Nephron progenitor cell (in vitro differentiated cells): ENCODE measurements around the gene TRIO.
A peak's percentile ranks its signal among the peaks of the same experiment; 100 is the strongest.

Experiments
- DNase-seq: peaks from one replicate; pipeline ENCODE4 v3.0.0; 2021
- H3K27ac Mint-ChIP-seq: 2 replicates; pipeline ENCODE4 v1.8.0; 2021; ENCODE audit warnings: mild to moderate bottlenecking, moderate library complexity, mixed read lengths
- H3K27me3 Mint-ChIP-seq: 2 replicates; pipeline ENCODE4 v1.8.0; 2021; ENCODE audit warnings: mild to moderate bottlenecking, low read depth, mixed read lengths; ENCODE audit not compliant: poor library complexity
- H3K36me3 Mint-ChIP-seq: 2 replicates; pipeline ENCODE4 v1.8.0; 2021; ENCODE audit warnings: low read depth, mixed read lengths
- H3K4me1 Mint-ChIP-seq: 2 replicates; pipeline ENCODE4 v1.8.0; 2021; ENCODE audit warnings: mixed read lengths
- H3K4me3 Mint-ChIP-seq: 2 replicates; pipeline ENCODE4 v1.8.0; 2021; ENCODE audit warnings: mild to moderate bottlenecking, moderate library complexity, mixed read lengths
- H3K9me3 Mint-ChIP-seq: 2 replicates; pipeline ENCODE4 v1.8.0; 2021; ENCODE audit warnings: mild to moderate bottlenecking, moderate library complexity, mixed read lengths
- CTCF ChIP-seq: fragments of 200-600 bp; sonication (generic); IDR thresholded peaks from 2 replicates; pipeline ENCODE4 v1.5.0; 2021; ENCODE audit warnings: antibody characterized with exemption

The TRIO gene

GRCh38 chr5:14297697-14298096 lies 154.6 kb downstream of the TRIO start:
- no peaks in the 10 kb centered on the region for H3K27me3 Mint-ChIP-seq
- H3K4me3 Mint-ChIP-seq, result no peak overlapping the region
- TF ChIP-seq CTCF, result no peak
- peaks cover 17% of the 10 kb centered on the region for H3K4me1 Mint-ChIP-seq
- peaks cover 52% of the 10 kb centered on the region for H3K36me3 Mint-ChIP-seq
- peak overlapping the region; percentile 89 for H3K27ac Mint-ChIP-seq
- no peaks in the 10 kb centered on the region for H3K9me3 Mint-ChIP-seq
- no peak for DNase-seq

GRCh38 chr5:14298126-14298847 lies 155.1 kb downstream of the TRIO start:
- Mint-ChIP-seq H3K9me3 (no peaks in the 10 kb centered on the region), H3K27ac (no peak overlapping the region), H3K27me3 (no peaks in the 10 kb centered on the region), H3K36me3 (peaks cover 52% of the 10 kb centered on the region), H3K4me3 (no peak overlapping the region), H3K4me1 (peaks cover 17% of the 10 kb centered on the region)
- no peak for TF ChIP-seq CTCF
- no peak for DNase-seq

- H3K4me3 Mint-ChIP-seq, result no peak overlapping the region
- H3K4me1 Mint-ChIP-seq, result peaks cover 17% of the 10 kb centered on the region
- DNase-seq, result no peak
- no peaks in the 10 kb centered on the region for H3K27me3 Mint-ChIP-seq
- no peak for TF ChIP-seq CTCF
- no peak overlapping the region for H3K27ac Mint-ChIP-seq
- peaks cover 48% of the 10 kb centered on the region for H3K36me3 Mint-ChIP-seq
- H3K9me3 Mint-ChIP-seq, result no peaks in the 10 kb centered on the region
Observed at GRCh38 chr5:14299666-14300065, 156.5 kb downstream of the TRIO start.

GRCh38 chr5:14301186-14301585 lies 158.0 kb downstream of the TRIO start:
- peak overlapping the region; percentile 44 for H3K27ac Mint-ChIP-seq

GRCh38 chr5:14302330-14302729 lies 159.2 kb downstream of the TRIO start:
- DNase-seq, result no peak
- H3K9me3 Mint-ChIP-seq, result no peaks in the 10 kb centered on the region
- H3K27ac Mint-ChIP-seq, result no peak overlapping the region
- H3K27me3 Mint-ChIP-seq, result no peaks in the 10 kb centered on the region
- peaks cover 17% of the 10 kb centered on the region for H3K4me1 Mint-ChIP-seq
- peaks cover 53% of the 10 kb centered on the region for H3K36me3 Mint-ChIP-seq
- no peak overlapping the region for H3K4me3 Mint-ChIP-seq
- TF ChIP-seq CTCF, result no peak

More at GRCh38 chr5:14301186-14301585, 158.0 kb downstream of the TRIO start:
- Mint-ChIP-seq H3K4me1 (peaks cover 17% of the 10 kb centered on the region), H3K4me3 (no peak overlapping the region), H3K27me3 (no peaks in the 10 kb centered on the region), H3K36me3 (peaks cover 52% of the 10 kb centered on the region), H3K9me3 (no peaks in the 10 kb centered on the region)
- TF ChIP-seq CTCF, result no peak
- DNase-seq, result no peak

GRCh38 chr5:14305045-14305444 lies 161.9 kb downstream of the TRIO start:
- no peak for DNase-seq
- H3K4me3 Mint-ChIP-seq, result no peak overlapping the region

More at GRCh38 chr5:14305045-14305444, 161.9 kb downstream of the TRIO start:
- Mint-ChIP-seq H3K4me1 (no peaks in the 10 kb centered on the region), H3K9me3 (no peaks in the 10 kb centered on the region), H3K27ac (peak overlapping the region; percentile 23), H3K27me3 (no peaks in the 10 kb centered on the region), H3K36me3 (peaks cover 62% of the 10 kb centered on the region)
- no peak for TF ChIP-seq CTCF
